ENCODE results near the gene CD164L2. TPM values are rescaled to one million over a fixed set of nuclear protein-coding genes. Genes with fewer than 3 reads are reported as not detected.

The CD164L2 gene
- total and polyA plus RNA-seq, 4 donors: not detected

DNA sequence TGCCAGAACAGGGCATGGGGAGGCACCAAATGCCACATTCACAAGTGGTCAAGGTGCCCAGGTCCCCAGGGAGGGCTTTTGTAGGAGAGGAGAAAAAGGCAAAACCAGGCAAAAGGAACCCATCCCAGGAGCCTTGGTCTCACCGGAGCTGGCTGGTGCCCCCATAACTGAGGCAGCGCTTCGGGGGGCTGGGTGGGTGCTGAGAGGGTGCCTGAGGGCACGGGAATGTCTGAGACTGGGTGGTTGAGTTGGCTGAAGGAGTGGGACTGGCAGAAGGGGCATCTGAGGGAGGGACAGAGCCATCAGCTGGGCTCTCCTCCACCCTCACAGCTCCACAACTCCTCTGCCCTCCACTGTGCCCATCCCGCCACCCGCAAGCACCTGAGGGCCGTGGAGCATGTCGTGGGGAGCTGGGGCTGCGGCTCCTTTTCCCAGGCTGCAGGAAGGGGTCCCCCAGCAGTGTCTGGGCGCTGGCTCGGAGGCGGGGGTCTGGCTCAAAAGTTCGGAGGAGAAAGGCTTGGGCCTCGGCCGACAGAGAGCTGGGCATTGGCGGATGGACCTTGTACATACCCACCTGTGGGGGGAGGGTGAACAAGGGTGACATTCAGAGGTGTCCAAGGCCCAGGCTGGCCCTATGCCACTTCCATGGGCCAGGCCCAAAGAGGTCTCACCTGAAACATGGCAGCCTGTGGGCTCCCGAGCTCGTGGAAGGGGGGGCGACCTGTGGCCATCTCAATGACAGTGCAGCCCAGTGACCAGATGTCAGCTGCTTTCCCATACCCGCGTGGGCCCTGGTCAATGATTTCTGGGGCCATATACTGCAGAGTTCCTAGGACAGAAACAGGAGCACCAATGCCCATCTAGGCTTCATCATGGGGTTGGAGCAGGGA, 24.9 kb downstream of the CD164L2 start:
- Histone ChIP-seq H3K27me3 (ENCODE audit: control insufficient read depth in 1 of 2, insufficient read depth in 2 of 2, low read length in 1 of 2) (no peaks in the 10 kb centered on the region), H3K36me3 (ENCODE audit: control insufficient read depth in 1 of 2, insufficient read depth in 2 of 2, low read length in 1 of 2) (peaks cover 0 to 7% of the 10 kb centered on the region in 2 donors), H3K4me1 (ENCODE audit: control insufficient read depth in 1 of 2, insufficient read depth in 2 of 2, low read length in 2 of 2) (no peaks in the 10 kb centered on the region), H3K9me3 (ENCODE audit: control insufficient read depth, low read length) (no peaks in the 10 kb centered on the region), H3K27ac (ENCODE audit: low read depth in 1 of 2, low read length in 2 of 2) (no peak overlapping the region), H3K4me3 (ENCODE audit: low read length in 2 of 2) (no peak overlapping the region)
- intact Hi-C loops (cut with DNase I): no loop called here
- no peak for ATAC-seq (ENCODE audit: low FRiP score)
- no peak for DNase-seq
- WGBS, 2 donors: 93 to 94% methylated on average over 21 of the region's 21 CpGs

- intact Hi-C loops (cut with DNase I): loop anchor here (2.0 kb wide), 1 partner anchor 35 kb away; the partner anchor contains the start of gene GPR3 (in 2 of the 2)
- Histone ChIP-seq H3K4me3 (ENCODE audit: low read length in 2 of 2) (no peak overlapping the region), H3K27ac (ENCODE audit: low read depth in 1 of 2, low read length in 2 of 2) (no peak overlapping the region), H3K9me3 (ENCODE audit: control insufficient read depth, low read length) (no peaks in the 10 kb centered on the region), H3K36me3 (ENCODE audit: control insufficient read depth in 1 of 2, insufficient read depth in 2 of 2, low read length in 1 of 2) (peaks cover 0 to 10% of the 10 kb centered on the region in 2 donors), H3K27me3 (ENCODE audit: control insufficient read depth in 1 of 2, insufficient read depth in 2 of 2, low read length in 1 of 2) (no peaks in the 10 kb centered on the region), H3K4me1 (ENCODE audit: control insufficient read depth in 1 of 2, insufficient read depth in 2 of 2, low read length in 2 of 2) (no peaks in the 10 kb centered on the region)
- ATAC-seq (ENCODE audit: low FRiP score): peak; percentile 85
- DNase-seq: peak; percentile 80 to 92
- WGBS, 2 donors: 45% methylated on average over 39 to 40 of the region's 40 CpGs
Observed at GRCh38 chr1:27357281-27358037, 25.7 kb downstream of the CD164L2 start.

- DNase-seq (no peak), ATAC-seq (ENCODE audit: low FRiP score) (peak; percentile 7)
- no peaks in the 10 kb centered on the region for H3K27me3 ChIP-seq (ENCODE audit: control insufficient read depth in 1 of 2, insufficient read depth in 2 of 2, low read length in 1 of 2)
Observed at GRCh38 chr1:27356619-27357280, 26.4 kb downstream of the CD164L2 start.

GRCh38 chr1:27356277-27356618, 26.9 kb downstream of the CD164L2 start:
- Histone ChIP-seq H3K36me3 (ENCODE audit: control insufficient read depth in 1 of 2, insufficient read depth in 2 of 2, low read length in 1 of 2) (peaks cover 0 to 7% of the 10 kb centered on the region in 2 donors), H3K4me1 (ENCODE audit: control insufficient read depth in 1 of 2, insufficient read depth in 2 of 2, low read length in 2 of 2) (no peaks in the 10 kb centered on the region), H3K9me3 (ENCODE audit: control insufficient read depth, low read length) (no peaks in the 10 kb centered on the region), H3K27ac (ENCODE audit: low read depth in 1 of 2, low read length in 2 of 2) (no peak overlapping the region), H3K4me3 (ENCODE audit: low read length in 2 of 2) (no peak overlapping the region), H3K27me3 (ENCODE audit: control insufficient read depth in 1 of 2, insufficient read depth in 2 of 2, low read length in 1 of 2) (no peaks in the 10 kb centered on the region)
- DNase-seq: no peak
- no peak for ATAC-seq (ENCODE audit: low FRiP score)
- 90 to 93% methylated on average over 13 of the region's 13 CpGs for WGBS, 2 donors
- intact Hi-C loops (cut with DNase I): loop anchor here (2.0 kb wide), 1 partner anchor 37 kb away; the partner anchor contains the start of gene GPR3 (in 2 of the 2)

More at GRCh38 chr1:27356619-27357280, 26.4 kb downstream of the CD164L2 start:
- intact Hi-C loops (cut with DNase I): loop anchor here (2.0 kb wide), 1 partner anchor 36 kb away; the partner anchor contains the start of gene GPR3 (in 2 of the 2)
- Histone ChIP-seq H3K27ac (ENCODE audit: low read depth in 1 of 2, low read length in 2 of 2) (no peak overlapping the region), H3K36me3 (ENCODE audit: control insufficient read depth in 1 of 2, insufficient read depth in 2 of 2, low read length in 1 of 2) (peaks cover 0 to 8% of the 10 kb centered on the region in 2 donors), H3K4me1 (ENCODE audit: control insufficient read depth in 1 of 2, insufficient read depth in 2 of 2, low read length in 2 of 2) (no peaks in the 10 kb centered on the region), H3K9me3 (ENCODE audit: control insufficient read depth, low read length) (no peaks in the 10 kb centered on the region), H3K4me3 (ENCODE audit: low read length in 2 of 2) (no peak overlapping the region)
- 86% methylated on average over 34 to 37 of the region's 37 CpGs for WGBS, 2 donors

- H3K4me1 ChIP-seq (ENCODE audit: control insufficient read depth in 1 of 2, insufficient read depth in 2 of 2, low read length in 2 of 2): no peaks in the 10 kb centered on the region
- H3K27me3 ChIP-seq (ENCODE audit: control insufficient read depth in 1 of 2, insufficient read depth in 2 of 2, low read length in 1 of 2): no peaks in the 10 kb centered on the region
- no peak for ATAC-seq (ENCODE audit: low FRiP score)
- peaks cover 0 to 7% of the 10 kb centered on the region in 2 donors for H3K36me3 ChIP-seq (ENCODE audit: control insufficient read depth in 1 of 2, insufficient read depth in 2 of 2, low read length in 1 of 2)
- 92 to 95% methylated on average over 5 of the region's 5 CpGs for WGBS, 2 donors
- DNase-seq: no peak
- no peaks in the 10 kb centered on the region for H3K9me3 ChIP-seq (ENCODE audit: control insufficient read depth, low read length)
- intact Hi-C loops (cut with DNase I): loop anchor here (2.0 kb wide), 1 partner anchor 37 kb away; the partner anchor contains the start of gene GPR3 (in 2 of the 2)
- no peak overlapping the region for H3K27ac ChIP-seq (ENCODE audit: low read depth in 1 of 2, low read length in 2 of 2)
- H3K4me3 ChIP-seq (ENCODE audit: low read length in 2 of 2): no peak overlapping the region
Observed at GRCh38 chr1:27355683-27356082, 27.4 kb downstream of the CD164L2 start.

- H3K9me3 ChIP-seq (ENCODE audit: control insufficient read depth, low read length): no peaks in the 10 kb centered on the region
- DNase-seq (no peak), ATAC-seq (ENCODE audit: low FRiP score) (no peak)
- intact Hi-C loops (cut with DNase I): no loop called here
- H3K4me3 ChIP-seq (ENCODE audit: low read length in 2 of 2): no peak overlapping the region
- H3K27me3 ChIP-seq (ENCODE audit: control insufficient read depth in 1 of 2, insufficient read depth in 2 of 2, low read length in 1 of 2): no peaks in the 10 kb centered on the region
- peaks cover 0 to 7% of the 10 kb centered on the region in 2 donors for H3K36me3 ChIP-seq (ENCODE audit: control insufficient read depth in 1 of 2, insufficient read depth in 2 of 2, low read length in 1 of 2)
- H3K27ac ChIP-seq (ENCODE audit: low read depth in 1 of 2, low read length in 2 of 2): no peak overlapping the region
- H3K4me1 ChIP-seq (ENCODE audit: control insufficient read depth in 1 of 2, insufficient read depth in 2 of 2, low read length in 2 of 2): no peaks in the 10 kb centered on the region
- 86 to 88% methylated on average over 3 of the region's 3 CpGs for WGBS, 2 donors
Observed at GRCh38 chr1:27353629-27354028, 29.5 kb downstream of the CD164L2 start.

GRCh38 chr1:27353166-27353565, 30.0 kb downstream of the CD164L2 start:
- DNase-seq (no peak), ATAC-seq (ENCODE audit: low FRiP score) (no peak)
- 83 to 84% methylated on average over 13 of the region's 13 CpGs for WGBS, 2 donors
- H3K4me1 ChIP-seq (ENCODE audit: control insufficient read depth in 1 of 2, insufficient read depth in 2 of 2, low read length in 2 of 2): no peaks in the 10 kb centered on the region
- no peak overlapping the region for H3K4me3 ChIP-seq (ENCODE audit: low read length in 2 of 2)
- H3K27ac ChIP-seq (ENCODE audit: low read depth in 1 of 2, low read length in 2 of 2): no peak overlapping the region
- intact Hi-C loops (cut with DNase I): no loop called here
- H3K9me3 ChIP-seq (ENCODE audit: control insufficient read depth, low read length): no peaks in the 10 kb centered on the region
- no peaks in the 10 kb centered on the region for H3K27me3 ChIP-seq (ENCODE audit: control insufficient read depth in 1 of 2, insufficient read depth in 2 of 2, low read length in 1 of 2)
- H3K36me3 ChIP-seq (ENCODE audit: control insufficient read depth in 1 of 2, insufficient read depth in 2 of 2, low read length in 1 of 2): peaks cover 0 to 4% of the 10 kb centered on the region in 2 donors

GRCh38 chr1:27351541-27352107, 31.5 kb downstream of the CD164L2 start:
- H3K36me3 ChIP-seq (ENCODE audit: control insufficient read depth in 1 of 2, insufficient read depth in 2 of 2, low read length in 1 of 2): peaks cover 0 to 4% of the 10 kb centered on the region in 2 donors
- no peak overlapping the region for H3K27ac ChIP-seq (ENCODE audit: low read depth in 1 of 2, low read length in 2 of 2)
- H3K4me3 ChIP-seq (ENCODE audit: low read length in 2 of 2): no peak overlapping the region
- 45 to 52% methylated on average over 8 of the region's 8 CpGs for WGBS, 2 donors
- no peaks in the 10 kb centered on the region for H3K4me1 ChIP-seq (ENCODE audit: control insufficient read depth in 1 of 2, insufficient read depth in 2 of 2, low read length in 2 of 2)
- intact Hi-C loops (cut with DNase I): no loop called here
- ATAC-seq (ENCODE audit: low FRiP score): no peak
- no peaks in the 10 kb centered on the region for H3K27me3 ChIP-seq (ENCODE audit: control insufficient read depth in 1 of 2, insufficient read depth in 2 of 2, low read length in 1 of 2)
- no peaks in the 10 kb centered on the region for H3K9me3 ChIP-seq (ENCODE audit: control insufficient read depth, low read length)
- DNase-seq: no peak
